Measurements from ENCODE around the gene PDIK1L. TPM values are rescaled to one million over a fixed set of nuclear protein-coding genes. Genes with fewer than 3 reads are reported as not detected.

Gene PDIK1L
- 1 to 10 TPM; 3.3 to 4.7 TPM for total RNA-seq
- long read RNA-seq, full-length matches to known transcripts: 12 of 15 reads
- long read RNA-seq, partial matches to known transcripts: 0 of 15 reads
- long read RNA-seq, other reads (novel, unspliced or antisense): 3 of 15 reads

DNA sequence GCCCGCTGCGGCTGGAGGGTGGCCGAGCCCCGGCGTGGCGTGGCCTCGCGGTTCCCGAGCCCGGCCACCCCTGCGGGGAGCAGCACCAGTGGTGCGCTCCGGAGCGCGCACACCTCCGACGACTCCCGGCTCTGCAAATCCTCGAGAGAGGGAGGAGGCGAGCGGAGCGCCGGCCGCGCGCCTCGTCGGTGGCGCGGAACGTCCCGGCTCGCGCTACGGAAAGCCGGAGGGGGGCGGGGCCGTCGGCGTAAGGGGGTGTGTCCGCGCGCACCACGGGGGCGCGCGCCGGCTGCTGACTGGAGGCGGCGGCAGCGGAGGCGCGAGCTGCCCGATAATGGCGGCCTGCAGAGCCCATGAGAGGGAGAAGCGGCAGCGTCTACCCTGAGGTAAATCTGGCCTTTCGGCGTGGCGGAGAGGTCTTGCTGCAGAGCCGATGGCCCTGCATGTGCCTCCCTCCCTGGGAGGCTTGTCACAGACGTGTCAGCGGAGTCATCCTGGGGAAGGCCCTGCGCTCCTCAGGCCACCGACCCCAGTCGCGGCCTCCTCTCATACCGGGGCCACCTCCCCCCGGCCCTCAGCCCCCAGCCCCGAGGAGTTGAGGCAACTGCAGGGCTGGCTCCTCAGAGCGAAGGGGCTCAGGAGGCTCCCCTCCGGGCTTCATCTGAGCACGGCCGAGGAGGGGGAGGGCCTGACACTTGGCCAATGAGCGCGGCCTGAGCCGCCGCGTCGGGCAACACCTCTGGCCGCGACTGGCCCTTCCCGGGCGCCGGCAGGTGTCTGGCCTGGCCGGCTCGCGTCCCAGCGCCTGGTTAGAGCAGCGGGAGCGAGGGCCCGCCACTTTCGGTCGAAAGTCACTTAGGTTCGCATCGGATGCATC lies at the start of gene PDIK1L:
TSS of gene PDIK1L (plus strand) at position 295 of the 877 bp plus-strand sequence. CDS start 2,485 bp downstream, outside the sequence.
- ATAC-seq: peak; percentile 94 to 96
- intact Hi-C loops (cut with DNase I): loop anchor here in 1 of 2 donors (10.0 kb wide), 1 partner anchor 123 kb away; the partner anchor contains the start of gene CEP85
- peak; percentile 93 for DNase-seq

DNA sequence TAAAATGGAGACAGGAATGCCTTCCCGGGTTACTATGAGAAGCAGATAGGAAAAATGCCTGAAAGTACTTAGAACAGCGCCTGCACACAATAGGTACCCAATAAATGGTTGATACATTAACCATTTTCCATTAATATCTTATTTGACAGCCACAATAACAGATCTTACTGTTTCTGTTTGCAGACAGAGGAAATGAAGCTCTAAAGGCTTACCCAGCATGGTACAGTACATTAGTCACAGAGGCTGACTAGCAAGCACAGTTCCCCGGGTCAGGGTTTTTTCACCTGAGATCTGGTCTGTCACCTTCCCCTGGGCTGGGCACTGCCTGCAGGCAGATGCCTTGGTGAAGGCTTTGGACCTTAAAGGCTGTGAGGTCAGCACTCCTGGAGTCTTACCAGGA lies 47.1 kb upstream of the PDIK1L start:
- ATAC-seq (no peak), DNase-seq (no peak)
- intact Hi-C loops (cut with DNase I): no loop called here

DNA sequence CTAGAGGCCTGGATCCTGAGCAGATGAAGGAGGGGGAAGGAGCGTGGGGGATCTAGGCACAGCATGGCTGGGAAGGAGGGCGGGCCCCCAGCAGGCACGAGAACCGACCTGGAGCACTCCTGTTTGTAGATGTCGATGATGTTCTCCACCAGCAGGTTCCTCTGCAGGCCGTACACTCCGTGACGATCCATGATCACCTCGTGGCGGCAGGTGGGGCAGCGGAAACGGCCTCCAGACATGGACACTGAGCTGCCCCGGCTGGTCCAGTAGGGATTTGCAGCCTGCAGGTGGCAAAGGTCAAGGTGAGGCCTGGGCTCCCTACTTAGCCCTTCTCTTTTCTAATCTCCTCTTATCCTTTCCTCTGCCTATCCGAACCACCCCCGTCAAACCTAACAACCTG lies 45.5 kb upstream of the PDIK1L start:
- DNase-seq: no peak
- intact Hi-C loops (cut with DNase I): loop anchor here in 1 of 2 donors (2.0 kb wide), 1 partner anchor 29 kb away; no protein-coding TSS in a partner anchor
- ATAC-seq: no peak

DNA sequence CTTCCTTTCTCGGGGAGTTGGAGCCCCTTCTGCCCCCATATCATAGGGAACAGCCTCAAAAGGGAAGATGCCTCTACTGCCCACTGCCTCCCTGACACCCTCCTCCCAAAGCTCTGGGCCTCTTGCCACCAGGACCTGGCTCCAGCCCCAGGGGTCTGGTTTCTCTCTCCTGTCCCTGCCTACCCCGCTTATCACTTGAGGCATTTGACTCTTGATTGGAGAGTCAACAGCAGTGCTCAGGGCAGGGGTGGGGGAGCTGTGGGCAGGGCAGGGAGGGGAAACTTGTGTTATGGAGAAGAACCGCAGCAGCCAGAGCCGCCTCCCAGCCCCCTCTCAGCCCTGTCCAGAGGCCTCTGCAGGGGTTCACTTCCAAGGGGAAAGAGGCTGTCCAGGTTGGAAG lies 44.8 kb upstream of the PDIK1L start:
- ATAC-seq (peak; percentile 90 to 95), DNase-seq (peak; percentile 67)
- intact Hi-C loops (cut with DNase I): loop anchor here in 1 of 2 donors (2.0 kb wide), 1 partner anchor 28 kb away; no protein-coding TSS in a partner anchor

DNA sequence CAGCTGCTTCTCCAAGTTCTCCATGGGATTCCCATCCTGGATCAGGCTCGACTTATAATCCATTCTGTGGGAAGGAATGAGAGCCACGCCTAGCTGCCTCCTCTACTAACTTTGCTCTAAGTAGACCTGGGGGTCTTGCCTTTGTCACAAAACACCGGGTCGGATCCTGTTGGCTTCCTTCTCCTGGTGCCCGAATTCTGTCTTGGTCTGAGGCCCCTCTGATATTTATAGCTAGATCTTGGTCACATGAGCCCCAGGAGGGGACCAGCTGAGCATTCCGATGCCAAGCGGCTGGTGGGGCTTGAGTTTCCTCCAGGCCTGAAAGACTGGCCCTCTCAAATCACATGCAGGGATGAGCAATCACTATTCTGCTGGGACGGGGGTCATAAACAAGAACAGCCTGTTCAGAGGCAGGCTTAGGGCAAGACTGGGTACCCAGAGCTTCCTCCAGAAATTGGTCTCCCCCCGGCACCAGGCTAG lies 44.2 kb upstream of the PDIK1L start, which contains the start of gene TRIM63:
TSS of gene TRIM63 (minus strand) at position 199 of the 480 bp plus-strand sequence. CDS start at position 63, 136 bp downstream.
- DNase-seq: peak; percentile 55
- intact Hi-C loops (cut with DNase I): loop anchor here in 1 of 2 donors (2.0 kb wide), 1 partner anchor 27 kb away; no protein-coding TSS in a partner anchor
- peak; percentile 67 to 81 for ATAC-seq

DNA sequence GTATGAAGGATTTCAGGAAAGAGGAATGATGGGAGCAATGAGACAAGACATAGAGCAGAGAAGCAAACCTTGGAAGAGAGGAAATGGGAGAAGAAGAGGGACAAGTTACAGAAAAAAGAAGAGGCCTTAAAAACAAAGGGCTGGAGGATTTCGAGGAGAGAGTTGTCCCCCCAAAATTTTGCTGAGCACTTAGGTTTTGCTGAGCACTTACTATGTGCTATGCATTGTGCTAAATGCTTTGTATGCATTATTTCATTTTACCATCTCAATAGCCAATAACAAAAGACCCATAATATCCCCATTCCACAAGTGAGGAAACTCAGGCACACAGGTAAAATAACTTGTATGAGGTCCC lies 41.7 kb upstream of the PDIK1L start:
- intact Hi-C loops (cut with DNase I): no loop called here
- DNase-seq (no peak), ATAC-seq (no peak)

DNA sequence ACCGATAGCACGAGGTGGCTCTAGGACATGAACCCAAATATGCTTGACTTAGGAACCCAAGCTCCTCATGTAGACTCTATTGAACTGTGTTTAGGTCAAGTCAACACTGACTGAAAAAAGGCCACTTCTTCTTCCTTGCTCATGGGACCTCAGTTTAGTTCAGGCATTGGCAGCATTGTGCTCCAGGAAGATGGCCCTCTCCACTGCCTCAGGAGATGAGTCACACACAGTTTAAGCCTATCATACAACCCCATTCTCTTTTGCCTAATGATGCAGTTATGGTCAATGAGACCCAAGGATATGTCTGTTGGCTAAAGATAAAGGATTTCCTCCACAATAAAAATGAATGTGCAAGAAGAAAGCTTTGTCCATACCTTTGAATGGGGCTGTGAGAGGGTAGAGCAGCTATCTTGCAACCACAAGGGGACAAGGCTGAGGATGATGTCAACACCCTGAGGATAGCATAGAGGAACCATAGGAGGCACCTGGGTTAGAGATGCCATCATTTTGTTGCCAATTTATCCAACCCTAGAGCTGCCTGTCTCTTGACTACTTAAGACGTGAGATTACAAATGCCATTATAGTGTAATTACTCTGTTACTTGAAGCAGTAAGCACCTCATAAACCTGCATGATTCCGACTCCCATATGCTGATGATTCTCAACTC lies 41.2 kb upstream of the PDIK1L start:
- intact Hi-C loops (cut with DNase I): no loop called here
- DNase-seq (no peak), ATAC-seq (no peak)

DNA sequence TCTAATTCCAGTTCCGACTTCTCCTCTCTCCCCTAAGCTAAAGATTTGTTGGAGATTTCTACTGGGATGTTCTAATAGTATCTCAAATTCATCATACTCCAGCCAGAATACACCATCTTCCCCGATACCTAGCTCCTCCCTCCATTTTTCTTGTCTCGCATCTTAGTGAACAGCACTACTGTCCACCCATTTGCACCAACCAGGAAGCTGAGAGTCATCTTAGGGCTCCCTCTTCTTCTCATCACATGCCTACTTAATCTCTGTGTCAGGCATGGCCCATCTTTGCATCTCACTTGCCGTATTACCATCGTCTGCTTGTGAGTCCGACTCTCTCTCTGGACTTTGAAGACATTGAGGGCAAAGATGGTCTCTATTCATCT lies 40.7 kb upstream of the PDIK1L start:
- intact Hi-C loops (cut with DNase I): no loop called here
- no peak for ATAC-seq
- DNase-seq: no peak

DNA sequence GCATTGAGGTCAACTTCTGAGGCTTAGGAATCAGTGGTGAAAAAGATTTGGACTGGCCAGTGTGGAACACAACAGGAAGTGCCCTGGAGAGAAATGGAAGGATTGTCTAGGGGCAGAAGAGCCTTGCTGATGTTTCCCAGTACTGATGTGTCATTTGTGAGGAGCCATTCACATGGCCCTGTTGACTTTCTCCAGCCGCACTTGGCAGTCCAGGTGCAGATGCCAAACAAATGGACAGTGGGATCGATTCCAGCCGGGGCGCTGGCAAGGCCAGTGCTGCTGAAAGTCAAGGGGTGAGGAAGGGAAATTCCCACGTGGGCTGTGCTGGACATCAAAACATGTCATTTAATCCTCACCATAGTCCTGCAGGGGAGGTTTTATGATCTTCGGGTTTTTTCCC lies 39.3 kb upstream of the PDIK1L start:
- ATAC-seq: peak; percentile 42
- peak; percentile 47 for DNase-seq
- intact Hi-C loops (cut with DNase I): no loop called here

DNA sequence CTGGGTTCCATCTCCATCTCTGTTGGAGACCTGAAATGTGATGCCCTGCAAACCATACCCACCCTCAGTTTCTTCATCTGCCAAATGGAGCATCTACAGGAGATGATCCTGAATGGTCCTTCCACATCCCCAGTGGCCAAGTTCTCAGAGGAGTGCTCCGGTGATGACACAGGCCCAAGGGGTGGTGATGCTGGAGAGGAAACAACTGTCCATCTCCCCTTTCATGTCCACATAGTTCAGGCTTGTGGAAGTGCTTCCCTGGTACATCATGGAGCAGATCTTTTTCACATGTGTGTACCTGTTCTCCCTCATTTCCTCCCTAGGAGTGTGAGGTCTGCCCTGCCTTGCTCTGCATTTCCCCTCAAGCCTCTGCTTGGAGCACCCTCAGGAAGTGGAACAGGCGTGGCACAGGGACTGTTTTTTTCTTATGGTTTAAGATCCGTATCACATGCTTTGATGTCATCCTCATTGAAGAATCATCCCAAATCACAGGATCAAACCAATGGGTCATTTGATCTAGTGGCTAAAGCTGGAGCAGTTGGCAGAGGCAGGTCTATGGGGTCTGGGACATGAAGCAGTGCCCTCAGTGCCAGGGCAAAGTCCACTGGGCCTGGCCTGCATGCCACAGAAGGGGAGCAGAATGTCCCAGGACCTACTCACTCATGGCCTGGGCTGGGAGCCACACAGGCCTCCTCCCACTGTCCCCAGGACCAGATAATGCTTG lies 36.0 kb upstream of the PDIK1L start:
- intact Hi-C loops (cut with DNase I): no loop called here
- DNase-seq: no peak
- ATAC-seq: peak in 1 of 2 donors; percentile 70

DNA sequence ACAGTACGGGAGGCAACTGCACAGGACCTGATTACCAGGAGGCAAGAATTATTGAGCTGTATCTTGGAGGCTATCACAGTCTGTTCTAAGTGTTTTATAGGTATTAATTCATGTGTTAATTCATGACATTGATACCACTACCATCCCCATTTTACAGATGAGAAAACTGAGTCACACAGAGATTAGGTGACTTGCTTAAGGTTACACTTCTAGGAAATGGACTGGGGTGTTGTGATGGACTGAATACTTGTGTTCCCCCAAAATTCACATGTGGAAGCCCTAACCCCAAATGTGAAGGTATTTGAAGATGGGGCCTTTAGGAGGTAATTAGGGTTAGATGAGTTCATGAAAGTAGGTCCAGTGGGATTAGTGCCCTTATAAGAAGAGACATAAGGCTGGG lies 34.1 kb upstream of the PDIK1L start:
- DNase-seq (no peak), ATAC-seq (no peak)
- intact Hi-C loops (cut with DNase I): no loop called here

DNA sequence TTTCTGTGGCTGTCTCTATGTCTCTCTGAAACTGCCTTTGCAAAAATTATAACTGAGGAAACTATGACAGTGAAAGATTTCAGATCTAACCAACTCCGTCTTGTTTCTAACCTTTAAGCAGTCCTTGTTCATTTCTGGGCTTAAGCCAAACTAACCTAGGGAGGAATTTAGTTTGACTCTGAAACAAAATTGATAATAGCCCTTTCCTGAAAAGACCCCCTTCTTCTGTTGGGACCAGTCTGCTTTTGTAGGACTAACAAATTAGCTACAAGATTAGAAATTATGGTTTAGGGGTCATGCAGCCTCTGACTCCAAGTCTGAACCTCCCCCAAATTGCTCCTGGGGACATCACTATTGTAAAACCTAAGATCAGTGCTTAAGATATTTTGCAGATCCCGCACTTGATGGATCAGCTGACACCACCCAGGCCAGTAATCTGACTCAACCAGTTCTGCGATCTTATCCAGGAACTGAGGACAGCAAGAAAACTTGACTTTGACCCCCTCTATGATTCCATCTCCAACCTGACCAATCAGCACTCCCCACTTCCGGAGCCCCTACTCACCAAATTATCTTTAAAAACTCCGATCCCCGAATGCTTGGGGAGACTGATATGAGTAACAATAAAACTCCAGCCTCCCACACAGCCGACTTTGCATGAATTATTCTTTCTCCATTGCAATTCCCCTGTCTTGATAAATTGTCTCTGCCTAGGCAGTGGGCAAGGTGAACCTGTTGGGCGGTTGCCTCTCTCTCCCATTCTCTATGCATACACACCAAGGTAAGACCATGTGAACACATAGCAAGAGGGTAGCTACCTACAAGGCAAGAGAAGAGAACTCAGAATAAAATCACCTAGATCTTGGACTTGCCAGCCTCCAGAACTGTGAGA lies 33.1 kb upstream of the PDIK1L start:
- ATAC-seq (no peak), DNase-seq (no peak)
- intact Hi-C loops (cut with DNase I): no loop called here

DNA sequence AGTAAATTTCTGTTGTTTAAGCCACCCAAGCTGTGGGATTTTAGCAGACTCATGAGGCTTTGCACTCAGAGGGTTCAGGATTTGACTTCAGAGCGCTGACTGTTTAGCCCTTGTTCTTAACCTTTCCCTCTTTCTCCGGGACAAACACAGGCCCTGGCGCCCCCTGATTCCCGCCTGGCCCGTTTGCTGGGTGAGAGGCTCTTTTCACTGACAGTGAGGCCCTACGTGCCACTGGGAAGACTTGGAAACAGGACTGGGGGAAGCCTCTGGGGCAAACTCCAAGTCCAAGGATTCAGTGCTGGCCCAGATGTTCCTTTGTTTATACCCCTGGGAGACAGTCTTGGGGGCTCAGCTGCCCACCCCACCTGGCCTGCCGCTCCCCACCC lies 32.5 kb upstream of the PDIK1L start:
- intact Hi-C loops (cut with DNase I): no loop called here
- DNase-seq: no peak
- ATAC-seq: no peak

DNA sequence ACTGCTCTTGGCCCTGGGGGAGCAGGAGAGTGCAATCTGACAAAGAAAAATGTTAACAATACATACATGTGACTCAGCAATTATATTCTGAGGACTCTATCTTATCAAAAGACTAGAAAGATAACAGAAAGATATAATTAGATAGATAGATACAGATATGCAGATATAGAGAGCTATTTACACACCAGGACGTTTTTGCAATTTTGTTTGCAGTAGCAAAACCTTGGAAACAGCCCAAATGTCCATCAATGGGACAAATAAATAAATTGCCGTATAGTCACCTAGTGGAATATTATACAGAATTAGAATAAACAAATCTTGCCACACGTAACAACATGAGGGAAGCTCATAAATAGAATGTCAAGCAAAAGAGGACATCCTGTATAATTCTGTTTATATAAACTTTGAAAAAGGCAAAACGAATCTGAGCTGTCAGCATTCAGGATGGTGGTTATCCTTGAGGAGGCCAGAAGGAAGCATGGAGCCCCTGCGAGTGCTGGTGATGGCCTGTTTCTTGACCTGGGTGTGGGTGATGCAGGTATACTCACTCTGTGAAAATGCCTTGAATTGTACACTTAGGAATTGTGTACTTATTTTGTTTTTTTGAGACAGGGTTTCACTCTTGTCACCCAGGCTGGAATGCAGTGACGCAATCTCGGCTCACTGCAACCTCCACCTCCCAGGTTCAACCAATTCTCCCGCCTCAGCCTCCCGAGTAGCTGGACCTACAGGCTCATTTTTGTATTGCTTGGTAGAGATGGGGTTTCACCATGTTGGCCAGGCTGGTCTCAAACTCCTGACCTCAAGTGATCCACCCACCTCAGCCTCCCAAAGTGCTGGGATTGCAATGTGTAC lies 31.4 kb upstream of the PDIK1L start:
- no peak for ATAC-seq
- intact Hi-C loops (cut with DNase I): no loop called here
- DNase-seq: no peak

DNA sequence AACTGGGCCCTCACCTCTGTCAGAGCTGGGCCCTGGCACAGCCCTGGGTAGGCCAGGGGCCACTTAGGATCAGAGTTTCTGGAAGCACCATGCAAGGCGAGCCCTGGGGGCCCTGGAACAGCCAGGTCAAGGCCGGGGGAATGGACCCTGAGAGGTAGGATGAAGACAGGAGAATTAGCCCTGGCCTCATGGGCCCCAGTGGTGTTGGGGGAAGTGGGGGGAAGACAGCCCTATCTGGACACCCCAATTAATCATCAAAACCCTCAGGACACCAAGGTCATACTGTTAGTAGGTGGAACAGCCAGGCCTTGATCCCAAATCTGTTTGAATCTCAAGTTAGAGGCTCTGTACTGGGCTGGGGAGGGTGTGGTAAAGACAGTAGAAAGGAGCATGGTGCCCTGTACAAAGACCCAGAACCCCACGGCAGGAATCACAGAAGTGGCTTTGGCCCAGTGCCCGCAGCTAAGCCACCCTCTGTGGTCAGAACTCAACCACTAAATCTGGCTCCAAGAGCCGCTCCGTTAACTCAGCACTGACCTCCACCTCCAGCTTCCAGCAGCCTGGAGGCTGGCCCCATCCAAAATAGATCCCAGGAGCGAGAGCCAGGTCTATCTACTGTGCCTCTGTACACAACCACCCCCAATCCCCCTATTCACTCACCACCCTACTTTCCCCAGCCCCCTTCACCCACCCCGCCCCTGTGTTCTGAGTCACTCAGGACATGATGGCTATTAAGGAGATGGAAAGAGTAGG lies 30.2 kb upstream of the PDIK1L start:
- intact Hi-C loops (cut with DNase I): no loop called here
- DNase-seq (peak; percentile 60), ATAC-seq (peak; percentile 53 to 68)

DNA sequence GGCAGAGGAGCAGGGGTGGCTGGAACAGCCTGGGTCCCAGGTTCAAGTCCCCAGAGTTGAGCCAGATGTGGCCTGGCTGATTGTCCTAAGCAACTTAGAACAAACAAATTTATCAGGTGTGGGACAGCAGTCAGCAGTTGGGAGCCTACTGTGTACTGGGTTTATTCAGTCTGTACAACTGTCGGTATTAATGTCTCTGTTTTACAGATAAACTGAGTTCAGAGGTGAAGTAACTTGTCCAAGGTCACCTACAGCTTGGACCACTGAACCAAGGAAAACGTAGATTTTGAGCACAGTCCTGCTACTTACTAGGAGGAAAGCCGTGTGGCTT lies 29.6 kb upstream of the PDIK1L start:
- intact Hi-C loops (cut with DNase I): no loop called here
- no peak for DNase-seq
- no peak for ATAC-seq

DNA sequence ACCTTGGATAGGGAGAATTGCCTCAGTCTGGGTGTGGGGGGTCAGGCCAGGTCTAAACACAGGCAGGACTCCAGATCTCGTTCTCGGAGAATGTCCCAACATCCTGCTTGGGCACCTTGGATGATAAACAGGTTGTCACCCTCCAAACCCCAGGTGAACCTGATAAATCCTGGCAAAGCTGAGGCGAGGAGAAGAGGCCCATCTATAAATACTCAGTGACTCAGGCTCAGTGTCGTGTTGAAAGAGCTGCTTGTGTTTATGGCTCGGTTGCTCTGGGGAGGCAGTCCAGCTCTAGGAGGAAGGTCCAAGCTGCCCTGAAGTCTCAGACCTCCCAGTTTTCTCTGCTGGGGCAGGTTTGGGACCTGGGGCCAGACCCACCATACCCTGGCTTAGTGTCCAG lies 28.4 kb upstream of the PDIK1L start:
- intact Hi-C loops (cut with DNase I): no loop called here
- peak; percentile 61 to 83 for ATAC-seq
- peak; percentile 36 for DNase-seq
